ENCODE data around the gene GABRR1. TPM values are rescaled to one million over a fixed set of nuclear protein-coding genes. Genes with fewer than 3 reads are reported as not detected.
A peak's percentile ranks its signal among the peaks of the same experiment; 100 is the strongest.

Gene GABRR1
- not detected for total RNA-seq (2013)
- not detected for polyA plus RNA-seq
- polyA minus RNA-seq, result 0.14 TPM in 1 of 2 replicates, not detected in the other
- 0 to 2.1 (median 0) reads per million in 11 experiments for total RNA-seq

GRCh38 chr6:89217299-89217910, at the start of gene GABRR1:
Gene GABRR1, minus strand, starts transcription at chr6:89217358. Its CDS starts 36 bp downstream, at chr6:89217322.
- H2AFZ ChIP-seq (ENCODE audit: insufficient read depth, low read depth, low read length, poor library complexity, severe bottlenecking), result peak within 1 kb of the TSS; percentile 41
- no peaks in the 10 kb centered on the region for H3K36me3 ChIP-seq (replicated peaks in 1 of 2; ENCODE audit: control insufficient read depth in 1 of 2, insufficient read depth in 2 of 2, low read length in 2 of 2)
- Mint-ChIP-seq H3K27ac (peak within 1 kb of the TSS in 3 of 7 donors; percentile 14 to 41 (median 40)), H3K9me3 (no peaks in the 10 kb centered on the region), H3K36me3 (no peaks in the 10 kb centered on the region), H3K27me3 (ENCODE audit: low read depth in 3 of 3) (peaks cover 0 to 3% (median 1%) of the 10 kb centered on the region in 3 donors), H3K4me3 (peak within 1 kb of the TSS in 1 of 2 donors; percentile 76), H3K4me1 (peaks cover 40% of the 10 kb centered on the region)
- intact Hi-C loops (cut with micrococcal nuclease), result no loop called here
- no peaks in the 10 kb centered on the region for H3K27me3 ChIP-seq (ENCODE audit: control insufficient read depth in 2 of 2, insufficient read depth in 2 of 2, low read length in 2 of 2)
- no peak within 1 kb of the TSS for H3K9ac ChIP-seq (ENCODE audit: insufficient read depth, low read length, poor library complexity, severe bottlenecking)
- H4K20me1 ChIP-seq (ENCODE audit: insufficient read depth, low read length), result no peaks in the 10 kb centered on the region
- H3K4me1 ChIP-seq (ENCODE audit: control insufficient read depth in 1 of 2, insufficient read depth in 2 of 2, low read length in 2 of 2), result peaks cover 23 to 28% of the 10 kb centered on the region in 2 donors
- H3K4me2 ChIP-seq (replicated peaks; ENCODE audit: extremely low read depth, low read length, poor library complexity, severe bottlenecking), result peak within 1 kb of the TSS; percentile 30
- H3K79me2 ChIP-seq (ENCODE audit: insufficient read depth, low read length), result no peaks in the 10 kb centered on the region
- H3K27ac ChIP-seq (ENCODE audit: low read depth in 1 of 2, low read length in 2 of 2), result no peak within 1 kb of the TSS
- H3K9me3 ChIP-seq (replicated peaks in 1 of 2; ENCODE audit: control insufficient read depth in 1 of 2, insufficient read depth in 1 of 2, low read length in 2 of 2), result no peaks in the 10 kb centered on the region
- TF ChIP-seq CTCF (IDR thresholded peaks at IDR 0.05), result no peak
- DNase-seq, result peak in 1 of 3 donors; percentile 16
- WGBS (ENCODE audit: insufficient coverage), result 10% methylated on average over 4 of the region's 10 CpGs
- peak within 1 kb of the TSS in 1 of 3 experiments; percentile 7 for H3K4me3 ChIP-seq (replicated peaks in 1 of 3; ENCODE audit: low read depth in 2 of 3, low read length in 3 of 3)

- no peak for TF ChIP-seq CTCF (IDR thresholded peaks at IDR 0.05)
- Mint-ChIP-seq H3K4me1 (peaks cover 12% of the 10 kb centered on the region), H3K27me3 (ENCODE audit: low read depth in 3 of 3) (peaks cover 0 to 1% (median 0%) of the 10 kb centered on the region in 3 donors), H3K4me3 (no peak overlapping the region), H3K27ac (no peak overlapping the region), H3K9me3 (peaks cover 0 to 2% (median 0%) of the 10 kb centered on the region in 7 donors), H3K36me3 (no peaks in the 10 kb centered on the region)
- Histone ChIP-seq H3K36me3 (replicated peaks in 1 of 2; ENCODE audit: control insufficient read depth in 1 of 2, insufficient read depth in 2 of 2, low read length in 2 of 2) (no peaks in the 10 kb centered on the region), H3K4me1 (ENCODE audit: control insufficient read depth in 1 of 2, insufficient read depth in 2 of 2, low read length in 2 of 2) (peaks cover 10% of the 10 kb centered on the region in 2 donors), H3K4me3 (replicated peaks in 1 of 3; ENCODE audit: low read depth in 2 of 3, low read length in 3 of 3) (no peak overlapping the region), H3K9ac (ENCODE audit: insufficient read depth, low read length, poor library complexity, severe bottlenecking) (no peak overlapping the region), H3K9me3 (replicated peaks in 1 of 2; ENCODE audit: control insufficient read depth in 1 of 2, insufficient read depth in 1 of 2, low read length in 2 of 2) (no peaks in the 10 kb centered on the region), H3K4me2 (replicated peaks; ENCODE audit: extremely low read depth, low read length, poor library complexity, severe bottlenecking) (no peak overlapping the region), H3K79me2 (ENCODE audit: insufficient read depth, low read length) (no peaks in the 10 kb centered on the region), H3K27ac (ENCODE audit: low read depth in 1 of 2, low read length in 2 of 2) (no peak overlapping the region), H3K27me3 (ENCODE audit: control insufficient read depth in 2 of 2, insufficient read depth in 2 of 2, low read length in 2 of 2) (no peaks in the 10 kb centered on the region), H4K20me1 (ENCODE audit: insufficient read depth, low read length) (no peaks in the 10 kb centered on the region), H2AFZ (ENCODE audit: insufficient read depth, low read depth, low read length, poor library complexity, severe bottlenecking) (no peak overlapping the region)
- WGBS (ENCODE audit: insufficient coverage), result over 99% methylated on average over 15 of the region's 20 CpGs
- no peak for DNase-seq
- intact Hi-C loops (cut with micrococcal nuclease), result no loop called here
Observed at GRCh38 chr6:89264296-89264695, 47.1 kb upstream of the GABRR1 start.
